Peyer's patch (tissue), 4 donors: ENCODE data around the gene HGFAC.

Experiments
- POLR2A ChIP-seq, 2 donors: fragments of 450-650 bp; IDR thresholded peaks; one replicate each; pipeline ENCODE4 v1.5.1; 2017; ENCODE audit warnings: antibody characterized with exemption in 2 of 2, mild to moderate bottlenecking in 2 of 2, moderate library complexity in 2 of 2
- TF ChIP-seq, protein P1 (sequence below), 6 experiments: fragments of 450-650 bp in 4 of 6; fragments of 200-600 bp in 2 of 6; sonication (generic) in 1 of 6; IDR thresholded peaks; one replicate each; pipeline ENCODE4 v1.5.1; 2017 to 2019; ENCODE audit warnings: antibody characterized with exemption in 6 of 6, mild to moderate bottlenecking in 3 of 6, moderate library complexity in 1 of 6

DNA sequence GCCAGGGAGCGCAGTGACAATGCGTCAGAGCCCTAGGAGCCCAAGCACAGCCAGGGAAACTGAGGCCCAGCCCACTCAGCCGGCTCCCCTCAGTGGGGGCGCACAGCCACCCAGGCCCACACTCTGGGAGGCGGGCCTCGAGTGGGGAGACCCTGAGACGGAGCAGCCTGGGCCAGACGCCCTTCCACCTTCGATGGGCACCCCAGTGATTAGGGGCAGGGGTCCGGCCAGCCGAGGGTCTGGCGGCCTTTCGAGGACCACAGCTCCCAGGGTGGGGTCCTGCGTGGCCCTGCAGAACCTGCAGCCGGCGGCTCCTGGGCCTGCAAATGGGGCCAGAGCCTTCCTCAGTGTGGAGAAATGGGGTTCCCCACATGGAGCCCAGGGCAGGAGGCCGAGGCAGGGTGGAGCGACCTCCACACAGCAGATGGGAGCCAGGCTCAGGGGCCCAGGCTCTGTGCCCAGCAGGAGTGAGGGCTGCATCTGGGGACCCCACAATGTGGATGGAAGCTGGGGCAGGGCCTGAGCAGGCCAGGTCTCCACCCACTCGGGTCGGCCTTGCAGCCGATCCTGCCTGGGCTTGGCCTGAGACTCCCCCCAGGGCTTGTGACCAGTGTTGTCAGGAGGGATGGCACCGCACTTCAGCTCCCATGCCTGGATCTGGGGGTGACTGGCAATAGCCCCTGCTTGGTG lies 5.0 kb downstream of the HGFAC start:
- TF ChIP-seq, protein P1, sequence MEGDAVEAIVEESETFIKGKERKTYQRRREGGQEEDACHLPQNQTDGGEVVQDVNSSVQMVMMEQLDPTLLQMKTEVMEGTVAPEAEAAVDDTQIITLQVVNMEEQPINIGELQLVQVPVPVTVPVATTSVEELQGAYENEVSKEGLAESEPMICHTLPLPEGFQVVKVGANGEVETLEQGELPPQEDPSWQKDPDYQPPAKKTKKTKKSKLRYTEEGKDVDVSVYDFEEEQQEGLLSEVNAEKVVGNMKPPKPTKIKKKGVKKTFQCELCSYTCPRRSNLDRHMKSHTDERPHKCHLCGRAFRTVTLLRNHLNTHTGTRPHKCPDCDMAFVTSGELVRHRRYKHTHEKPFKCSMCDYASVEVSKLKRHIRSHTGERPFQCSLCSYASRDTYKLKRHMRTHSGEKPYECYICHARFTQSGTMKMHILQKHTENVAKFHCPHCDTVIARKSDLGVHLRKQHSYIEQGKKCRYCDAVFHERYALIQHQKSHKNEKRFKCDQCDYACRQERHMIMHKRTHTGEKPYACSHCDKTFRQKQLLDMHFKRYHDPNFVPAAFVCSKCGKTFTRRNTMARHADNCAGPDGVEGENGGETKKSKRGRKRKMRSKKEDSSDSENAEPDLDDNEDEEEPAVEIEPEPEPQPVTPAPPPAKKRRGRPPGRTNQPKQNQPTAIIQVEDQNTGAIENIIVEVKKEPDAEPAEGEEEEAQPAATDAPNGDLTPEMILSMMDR (IDR thresholded peaks at IDR 0.05): no peak
- no peak for TF ChIP-seq POLR2A (IDR thresholded peaks at IDR 0.05)
